PFSK-1 (cell line): ENCODE measurements around the gene RNF130.

ENCODE experiments used
- POLR2AphosphoS5 ChIP-seq: IDR thresholded peaks from 2 replicates; pipeline ENCODE4 v1.6.1; 2012; ENCODE audit warnings: low read depth, mild to moderate bottlenecking, control low read depth, low read length, moderate library complexity
- SIN3A ChIP-seq: IDR thresholded peaks from 2 replicates; pipeline ENCODE4 v1.6.1; 2012; ENCODE audit warnings: mild to moderate bottlenecking, low read length, moderate library complexity, borderline replicate concordance; ENCODE audit not compliant: insufficient read depth
- TF ChIP-seq, protein P1 (sequence below), 2 experiments: IDR thresholded peaks; 2 replicates each; pipeline versions ENCODE4 v1.6.1 to v1.8.0; 2011 to 2012; ENCODE audit warnings: low read depth in 2 of 2, low read length in 2 of 2, control low read depth in 1 of 2, inconsistent platforms in 1 of 2, mild to moderate bottlenecking in 1 of 2, moderate library complexity in 1 of 2; ENCODE audit not compliant: insufficient read depth in 1 of 2

DNA sequence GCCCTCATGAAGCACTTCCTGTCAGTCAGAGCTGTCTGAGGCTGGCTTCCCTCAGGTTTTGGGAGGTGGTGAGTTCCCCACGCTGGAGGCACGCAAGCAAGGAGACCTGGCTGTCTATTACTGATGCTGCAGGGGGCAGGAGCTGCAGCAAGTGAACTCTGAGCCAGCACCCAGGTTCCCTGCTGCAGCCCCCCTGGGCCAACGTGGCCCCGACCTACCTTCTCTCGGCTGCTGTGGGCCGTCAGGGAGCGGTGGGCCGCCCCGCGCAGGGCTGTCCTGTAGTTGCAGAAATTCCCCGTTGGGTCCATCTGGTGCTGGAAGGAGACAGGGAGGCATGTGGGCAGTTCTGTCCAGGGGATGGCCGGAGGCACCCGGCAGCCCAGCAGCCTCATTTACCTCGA, 46.8 kb upstream of the RNF130 start:
- TF ChIP-seq, protein P1, sequence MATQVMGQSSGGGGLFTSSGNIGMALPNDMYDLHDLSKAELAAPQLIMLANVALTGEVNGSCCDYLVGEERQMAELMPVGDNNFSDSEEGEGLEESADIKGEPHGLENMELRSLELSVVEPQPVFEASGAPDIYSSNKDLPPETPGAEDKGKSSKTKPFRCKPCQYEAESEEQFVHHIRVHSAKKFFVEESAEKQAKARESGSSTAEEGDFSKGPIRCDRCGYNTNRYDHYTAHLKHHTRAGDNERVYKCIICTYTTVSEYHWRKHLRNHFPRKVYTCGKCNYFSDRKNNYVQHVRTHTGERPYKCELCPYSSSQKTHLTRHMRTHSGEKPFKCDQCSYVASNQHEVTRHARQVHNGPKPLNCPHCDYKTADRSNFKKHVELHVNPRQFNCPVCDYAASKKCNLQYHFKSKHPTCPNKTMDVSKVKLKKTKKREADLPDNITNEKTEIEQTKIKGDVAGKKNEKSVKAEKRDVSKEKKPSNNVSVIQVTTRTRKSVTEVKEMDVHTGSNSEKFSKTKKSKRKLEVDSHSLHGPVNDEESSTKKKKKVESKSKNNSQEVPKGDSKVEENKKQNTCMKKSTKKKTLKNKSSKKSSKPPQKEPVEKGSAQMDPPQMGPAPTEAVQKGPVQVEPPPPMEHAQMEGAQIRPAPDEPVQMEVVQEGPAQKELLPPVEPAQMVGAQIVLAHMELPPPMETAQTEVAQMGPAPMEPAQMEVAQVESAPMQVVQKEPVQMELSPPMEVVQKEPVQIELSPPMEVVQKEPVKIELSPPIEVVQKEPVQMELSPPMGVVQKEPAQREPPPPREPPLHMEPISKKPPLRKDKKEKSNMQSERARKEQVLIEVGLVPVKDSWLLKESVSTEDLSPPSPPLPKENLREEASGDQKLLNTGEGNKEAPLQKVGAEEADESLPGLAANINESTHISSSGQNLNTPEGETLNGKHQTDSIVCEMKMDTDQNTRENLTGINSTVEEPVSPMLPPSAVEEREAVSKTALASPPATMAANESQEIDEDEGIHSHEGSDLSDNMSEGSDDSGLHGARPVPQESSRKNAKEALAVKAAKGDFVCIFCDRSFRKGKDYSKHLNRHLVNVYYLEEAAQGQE (IDR thresholded peaks at IDR 0.05; ENCODE audit: insufficient read depth in 1 of 2, low read depth in 2 of 2, low read length in 2 of 2), result no peak
- TF ChIP-seq SIN3A, result no peak
- TF ChIP-seq POLR2AphosphoS5, result no peak
